DND-41 (cell line): ENCODE results near the gene NDUFAF3.

Experiments used
- EZH2 ChIP-seq: IDR thresholded peaks from 3 replicates; pipeline ENCODE4 v1.6.1; 2012; ENCODE audit warnings: borderline replicate concordance, low read depth, mild to moderate bottlenecking, moderate library complexity, low read length, inconsistent platforms; ENCODE audit not compliant: severe bottlenecking
- TF ChIP-seq, protein P1 (sequence below): IDR thresholded peaks from 2 replicates; pipeline ENCODE4 v1.5.1; 2012; ENCODE audit warnings: borderline replicate concordance, low read length, moderate library complexity, mild to moderate bottlenecking; ENCODE audit not compliant: poor library complexity, severe bottlenecking; ENCODE audit errors: extremely low read depth

- TF ChIP-seq, protein P1, sequence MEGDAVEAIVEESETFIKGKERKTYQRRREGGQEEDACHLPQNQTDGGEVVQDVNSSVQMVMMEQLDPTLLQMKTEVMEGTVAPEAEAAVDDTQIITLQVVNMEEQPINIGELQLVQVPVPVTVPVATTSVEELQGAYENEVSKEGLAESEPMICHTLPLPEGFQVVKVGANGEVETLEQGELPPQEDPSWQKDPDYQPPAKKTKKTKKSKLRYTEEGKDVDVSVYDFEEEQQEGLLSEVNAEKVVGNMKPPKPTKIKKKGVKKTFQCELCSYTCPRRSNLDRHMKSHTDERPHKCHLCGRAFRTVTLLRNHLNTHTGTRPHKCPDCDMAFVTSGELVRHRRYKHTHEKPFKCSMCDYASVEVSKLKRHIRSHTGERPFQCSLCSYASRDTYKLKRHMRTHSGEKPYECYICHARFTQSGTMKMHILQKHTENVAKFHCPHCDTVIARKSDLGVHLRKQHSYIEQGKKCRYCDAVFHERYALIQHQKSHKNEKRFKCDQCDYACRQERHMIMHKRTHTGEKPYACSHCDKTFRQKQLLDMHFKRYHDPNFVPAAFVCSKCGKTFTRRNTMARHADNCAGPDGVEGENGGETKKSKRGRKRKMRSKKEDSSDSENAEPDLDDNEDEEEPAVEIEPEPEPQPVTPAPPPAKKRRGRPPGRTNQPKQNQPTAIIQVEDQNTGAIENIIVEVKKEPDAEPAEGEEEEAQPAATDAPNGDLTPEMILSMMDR: no peak
- TF ChIP-seq EZH2: no peak
These were observed 3.3 kb downstream of the NDUFAF3 start for GRCh38 chr3:49025005-49025792.
